Right renal cortex interstitium (tissue), 3 donors: Measurements from ENCODE around the gene TLDC2. TPM values are rescaled to one million over a fixed set of nuclear protein-coding genes. Genes with fewer than 3 reads are reported as not detected.

Experiments used
- DNase-seq, 3 donors: peaks; one replicate each; pipeline ENCODE4 v3.0.0-alpha.2; 2013; ENCODE audit warnings: low read depth in 3 of 3, low spot score in 2 of 3
- polyA plus RNA-seq, 3 donors: library from polyadenylated mRNA; unstranded; fragments of 120-200 nt; gene quantifications; one replicate each; pipeline ENCODE4 v1.2.1, GENCODE V29; 2013; ENCODE audit not compliant: insufficient read length in 3 of 3

The TLDC2 gene
- polyA plus RNA-seq, 3 donors: 1.8 to 4.8 (median 3.2) TPM

- DNase-seq: no peak
Observed at GRCh38 chr20:36937402-36937770, 61.4 kb downstream of the TLDC2 start.

- no peak for DNase-seq
Observed at GRCh38 chr20:36941401-36941835, 65.5 kb downstream of the TLDC2 start.

Other genes with a start within 250 kb of the TLDC2 start
- gene SLA2, start 229.9 kb upstream of the TLDC2 start, polyA plus RNA-seq: under 1 TPM; 0.28 to 0.82 (median 0.50) TPM
- gene NDRG3, start 130.0 kb upstream of the TLDC2 start, polyA plus RNA-seq: 10 to 100 TPM; 34.5 to 38.9 (median 38.1) TPM
- gene DSN1, start 102.4 kb upstream of the TLDC2 start, polyA plus RNA-seq: 10 to 100 TPM; 18.0 to 19.1 (median 18.5) TPM
- 10 to 100 TPM; 24.7 to 29.8 (median 26.7) TPM for gene SAMHD1, start 75.6 kb downstream of the TLDC2 start, polyA plus RNA-seq
- gene RBL1, start 219.9 kb downstream of the TLDC2 start, polyA plus RNA-seq: 10 to 100 TPM; 10.3 to 14.0 (median 12.4) TPM